GM19452 (cell line): ENCODE data around the gene SGMS1.

ENCODE experiments used
- ATAC-seq: cut with Tn5 transposase; IDR thresholded peaks from one replicate; pipeline ENCODE4 v1.9.1; 2021; ENCODE audit not compliant: unreplicated experiment

The SGMS1 gene

DNA sequence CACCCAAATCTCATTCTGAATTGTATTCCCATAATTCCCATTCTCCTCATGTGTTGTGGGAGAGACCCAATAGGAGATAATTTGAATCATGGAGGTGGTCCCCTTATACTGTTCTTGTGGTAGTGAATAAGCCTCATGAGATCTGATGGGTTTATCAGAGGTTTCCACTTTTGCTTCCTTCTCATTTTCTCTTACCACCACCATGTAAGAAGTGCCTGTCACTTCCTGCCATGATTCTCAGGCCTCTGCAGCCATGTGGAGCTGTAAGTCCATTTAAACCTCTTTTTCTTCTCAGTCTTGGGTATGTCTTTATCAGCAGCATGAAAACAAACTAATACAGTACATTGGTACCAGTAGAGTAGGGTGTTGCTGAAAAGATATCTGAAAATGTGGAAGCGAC is 274.2 kb downstream of the SGMS1 start:
- no peak for ATAC-seq

DNA sequence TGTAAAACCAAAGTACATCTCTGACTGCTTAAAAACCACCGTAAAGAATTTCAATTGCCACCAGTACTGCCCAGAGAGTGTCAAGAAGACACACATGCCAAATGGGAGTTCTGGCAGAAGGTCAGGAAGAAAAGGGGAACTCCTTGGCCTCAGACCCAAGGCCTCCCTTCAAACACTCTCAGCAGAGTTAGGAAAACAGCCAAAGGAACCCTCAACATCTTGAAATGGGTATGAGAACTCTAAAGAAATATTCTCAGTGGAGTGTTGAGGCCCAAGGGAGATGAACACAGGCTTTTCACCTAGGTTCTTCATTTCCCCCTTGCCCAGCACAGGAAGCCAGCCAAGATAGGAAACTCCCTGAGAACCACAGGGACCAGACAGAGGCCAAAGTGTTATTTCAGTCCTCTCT is 276.4 kb downstream of the SGMS1 start:
- peak; percentile 91 for ATAC-seq

DNA sequence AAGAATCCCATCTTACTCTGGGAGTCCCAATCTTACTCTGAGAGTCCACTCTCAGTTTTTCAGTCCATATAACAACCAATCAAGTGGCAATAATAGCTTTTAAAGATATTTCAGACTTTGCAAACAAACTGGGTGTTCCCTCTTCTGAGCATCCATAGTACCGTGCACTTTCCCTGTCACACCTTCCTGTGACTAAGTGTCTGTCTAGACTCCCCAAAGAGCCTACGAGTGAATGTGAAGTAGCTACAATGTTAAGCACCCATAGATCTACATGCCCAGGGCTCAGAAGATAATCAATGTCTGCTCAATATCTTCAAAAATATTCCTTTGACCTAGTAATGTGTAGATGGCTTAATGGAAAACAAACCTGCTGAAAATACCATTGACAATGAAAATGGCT is 276.8 kb downstream of the SGMS1 start:
- peak; percentile 8 for ATAC-seq

DNA sequence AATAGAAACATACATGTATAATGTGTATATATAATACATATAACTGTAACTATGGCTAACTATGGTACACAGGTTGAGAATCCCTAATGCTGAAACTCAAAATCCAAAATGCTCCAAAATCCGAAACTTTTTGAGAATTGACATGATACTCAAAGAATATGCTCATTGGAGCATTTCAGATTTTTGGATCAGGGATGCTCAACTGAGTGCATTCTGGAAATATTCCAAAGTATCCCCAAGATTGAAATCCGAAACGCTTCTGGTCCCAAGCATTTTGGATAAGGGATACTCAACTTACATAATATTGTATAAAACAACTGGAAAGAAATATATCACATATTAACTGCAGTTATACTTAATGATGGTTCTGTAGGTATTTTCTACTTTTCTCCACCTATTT is 278.2 kb downstream of the SGMS1 start:
- ATAC-seq, result no peak

DNA sequence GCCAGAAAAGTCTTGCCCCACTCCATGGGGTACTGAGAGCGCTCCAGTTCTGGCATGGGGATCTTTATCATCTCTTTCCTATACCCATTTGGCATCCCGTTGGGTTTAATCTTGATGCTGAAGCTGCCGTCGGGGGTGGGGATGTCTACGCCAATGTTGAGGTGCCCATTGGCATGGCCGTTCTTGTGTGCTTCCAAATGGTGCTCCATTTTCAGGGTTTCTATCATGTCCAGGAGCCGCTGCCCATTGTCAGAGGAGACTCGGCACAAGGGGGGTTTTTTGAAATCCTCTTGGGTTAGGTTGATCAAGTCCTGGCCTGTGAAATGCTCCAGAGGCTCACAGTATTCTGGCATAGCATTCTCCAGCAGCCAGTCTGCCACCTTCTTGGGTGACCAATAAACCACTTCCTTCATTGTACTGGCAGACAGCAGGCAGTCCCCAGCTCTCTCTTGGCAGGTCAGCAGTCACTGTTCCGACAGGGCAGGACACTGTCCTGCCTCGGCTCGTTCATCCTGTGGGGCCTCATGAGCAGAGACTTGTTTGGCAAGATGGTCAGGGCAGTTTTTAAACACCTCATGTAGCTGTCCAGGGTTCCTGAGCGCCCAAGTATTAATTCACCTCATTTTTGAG is 279.9 kb downstream of the SGMS1 start:
- ATAC-seq, result no peak

DNA sequence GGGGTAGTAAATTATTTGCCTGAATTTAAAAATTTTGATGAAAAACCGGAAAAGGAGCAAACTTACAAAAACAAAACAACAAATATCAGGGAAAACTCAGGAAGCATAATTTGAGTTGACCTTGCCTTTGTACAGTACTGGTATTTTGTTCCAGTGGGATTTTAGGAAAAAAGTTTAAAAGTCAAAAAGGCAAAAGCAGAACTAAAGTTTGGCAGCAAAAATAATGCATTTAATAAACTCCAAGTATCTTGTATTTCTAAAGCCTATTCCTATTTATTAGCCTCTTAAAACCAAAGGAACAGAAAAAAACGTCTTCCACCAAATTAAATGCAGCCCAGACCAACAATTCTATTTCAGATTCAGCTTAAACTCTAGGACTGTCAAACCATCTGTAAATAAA is 281.8 kb downstream of the SGMS1 start:
- no peak for ATAC-seq

DNA sequence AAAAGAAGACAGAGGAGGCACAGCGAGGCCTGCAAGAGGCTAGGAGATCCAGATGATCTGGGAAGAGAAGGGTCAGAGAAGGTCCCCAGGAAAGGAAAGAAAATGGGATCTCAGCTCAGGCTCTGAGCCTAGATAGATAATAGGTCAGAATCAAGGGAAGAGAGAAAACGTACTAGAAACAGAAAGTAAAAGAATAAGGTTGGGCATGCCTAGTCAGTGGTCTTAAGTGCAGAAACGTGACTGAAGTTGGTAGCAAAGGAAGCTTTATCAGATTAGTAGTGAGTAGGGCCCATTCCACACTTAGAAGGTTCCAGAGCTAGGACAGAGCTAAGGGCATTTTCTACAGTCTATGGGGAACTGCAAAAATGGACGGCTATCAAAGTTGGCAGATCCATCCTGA is 287.6 kb downstream of the SGMS1 start:
- no peak for ATAC-seq

DNA sequence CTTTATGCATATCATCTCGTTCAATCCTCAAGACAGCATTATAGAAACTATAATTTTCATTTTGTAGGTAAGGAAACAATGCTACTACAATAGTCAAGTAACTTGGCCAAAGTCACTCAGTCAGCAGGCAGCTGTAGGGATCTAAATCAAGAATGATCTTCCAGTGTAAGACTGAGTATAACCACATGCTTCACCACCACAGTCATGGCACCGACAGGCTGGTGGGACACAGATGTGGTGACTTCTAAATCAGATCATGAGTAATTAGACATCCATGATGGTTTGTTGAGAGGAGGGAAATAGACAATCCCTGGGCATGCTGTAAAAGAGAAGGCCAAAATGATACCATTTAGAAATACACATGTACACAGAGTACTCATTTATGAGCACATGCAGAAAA is 288.4 kb downstream of the SGMS1 start:
- ATAC-seq, result no peak

DNA sequence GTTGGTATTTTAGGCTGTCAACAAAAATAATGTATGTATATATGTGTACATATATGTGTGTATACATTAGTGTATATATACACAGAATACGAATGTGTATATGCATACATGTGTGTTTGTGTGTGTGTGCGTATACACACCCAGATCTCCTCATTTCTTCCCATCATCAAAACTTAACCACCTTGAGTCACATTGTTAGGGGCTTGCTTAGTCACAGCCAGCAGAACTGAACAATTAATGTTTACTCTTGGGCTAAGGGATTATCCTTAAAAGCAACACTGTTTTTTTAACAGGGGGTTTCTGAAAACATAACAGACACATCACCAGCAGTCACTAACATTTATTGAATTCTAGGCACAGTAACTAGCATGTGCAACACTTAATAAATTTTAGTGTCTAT is 289.5 kb downstream of the SGMS1 start:
- no peak for ATAC-seq

DNA sequence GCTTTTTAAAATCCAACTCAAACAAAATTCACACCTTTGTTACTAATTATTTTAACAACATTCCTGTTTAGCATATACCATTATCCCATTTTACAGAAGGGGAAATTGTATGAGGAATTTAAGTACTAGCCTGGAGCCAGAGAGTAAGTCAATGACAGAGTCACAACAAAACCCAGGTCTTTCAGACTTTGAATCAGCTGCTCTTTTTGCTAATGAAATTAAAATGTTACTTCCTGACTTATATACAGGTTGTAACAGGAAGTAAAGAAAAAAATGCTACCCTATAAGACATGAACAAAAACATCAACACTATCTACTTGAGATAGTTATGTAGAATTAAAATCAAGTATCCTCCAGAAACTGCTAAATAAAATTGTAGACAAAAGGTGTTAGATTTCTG is 289.9 kb downstream of the SGMS1 start:
- ATAC-seq, result no peak

DNA sequence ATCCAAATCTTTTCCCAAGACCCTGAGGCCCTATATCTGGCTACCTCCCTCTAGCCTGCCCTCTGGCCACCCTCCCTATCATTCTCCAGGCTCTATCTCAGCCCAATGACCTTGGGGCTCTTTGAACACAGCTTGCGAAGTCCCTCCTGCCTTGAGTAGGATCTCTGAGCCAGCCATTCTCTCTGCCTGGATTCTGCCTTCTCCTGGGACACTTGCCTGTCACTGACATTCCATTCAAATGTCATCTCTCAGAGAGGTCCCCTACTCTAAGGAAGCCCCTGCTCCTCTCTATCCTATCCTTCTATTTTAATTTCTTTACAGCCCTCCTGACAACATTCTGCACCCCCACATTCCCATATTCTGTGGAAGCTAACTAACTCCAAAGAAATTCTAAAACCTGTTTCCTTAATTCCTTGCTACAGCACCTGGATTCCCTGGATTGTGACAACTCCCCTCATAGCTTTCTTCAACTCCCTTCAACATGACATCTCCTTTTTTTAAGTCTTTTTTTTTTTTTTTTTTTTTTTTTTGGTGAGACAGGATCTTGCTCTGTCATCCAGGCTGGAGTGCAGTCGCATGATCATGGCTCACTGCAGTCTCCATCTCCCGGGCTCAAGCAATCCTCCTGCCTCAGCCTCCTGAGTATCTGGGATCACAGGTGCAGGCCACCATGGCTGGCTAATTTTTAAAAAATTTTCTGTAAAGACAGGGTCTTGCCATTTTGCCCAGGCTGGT is 291.5 kb downstream of the SGMS1 start:
- no peak for ATAC-seq

DNA sequence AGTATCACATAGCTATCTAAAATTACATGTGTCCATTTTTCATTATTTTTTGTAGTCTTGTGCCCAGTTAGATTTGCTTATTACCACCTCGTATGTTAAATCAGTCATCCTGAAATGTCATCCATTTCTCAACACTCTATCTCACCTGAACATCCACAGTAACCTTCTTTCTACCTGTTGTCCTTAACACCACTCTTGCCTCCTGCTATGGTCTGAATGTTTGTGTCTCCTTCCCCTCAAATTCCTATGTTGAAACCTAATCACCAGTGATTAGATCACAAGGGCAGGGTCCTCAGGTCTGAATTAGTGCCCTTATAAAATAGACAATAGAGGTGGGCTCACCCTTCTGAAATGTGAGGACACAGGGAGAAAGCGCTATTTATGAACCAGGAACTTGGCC is 292.3 kb downstream of the SGMS1 start:
- ATAC-seq, result no peak

DNA sequence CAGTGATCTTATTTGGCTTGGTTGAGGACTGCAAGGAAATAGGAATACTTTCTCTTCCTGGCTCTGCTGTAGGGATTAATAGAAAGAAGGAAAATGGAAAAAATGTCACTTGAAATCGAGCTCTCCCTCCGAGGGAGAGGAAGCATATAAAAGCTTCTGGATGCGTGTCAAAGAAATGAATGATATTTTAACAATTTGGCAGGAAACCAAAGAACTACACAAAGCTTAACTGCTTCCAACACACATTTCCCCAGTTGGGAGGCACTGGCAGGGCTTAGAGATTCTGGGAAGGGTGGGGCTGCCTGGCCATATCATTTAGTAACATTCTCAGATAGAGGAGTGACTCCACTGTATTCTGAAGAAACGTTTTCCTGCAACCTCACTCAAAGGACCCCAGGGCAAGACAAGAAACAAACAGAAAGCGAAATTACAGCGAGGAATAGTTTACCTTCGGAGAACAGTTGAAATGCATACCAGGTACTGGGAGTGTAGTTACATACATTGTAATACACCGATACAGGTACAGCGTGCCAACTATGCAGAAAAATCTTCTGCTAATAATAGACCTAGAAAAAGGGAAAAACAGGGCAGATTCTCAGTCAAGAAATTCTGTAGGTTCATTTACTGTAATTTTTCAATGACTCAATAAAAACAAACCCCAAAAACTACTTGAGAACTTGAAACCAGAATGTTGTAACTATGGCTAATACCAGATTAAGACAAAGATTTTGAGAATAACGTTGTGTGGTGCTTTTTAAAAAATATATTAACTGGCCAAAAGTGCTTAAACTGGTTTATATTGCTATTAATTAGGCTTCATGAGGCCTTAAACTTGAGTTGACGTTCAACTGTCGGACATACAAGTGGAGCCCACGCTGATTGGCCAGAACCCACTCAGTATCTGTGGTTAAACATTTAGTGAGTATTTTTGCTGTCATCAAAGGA is 296.7 kb downstream of the SGMS1 start:
- no peak for ATAC-seq

DNA sequence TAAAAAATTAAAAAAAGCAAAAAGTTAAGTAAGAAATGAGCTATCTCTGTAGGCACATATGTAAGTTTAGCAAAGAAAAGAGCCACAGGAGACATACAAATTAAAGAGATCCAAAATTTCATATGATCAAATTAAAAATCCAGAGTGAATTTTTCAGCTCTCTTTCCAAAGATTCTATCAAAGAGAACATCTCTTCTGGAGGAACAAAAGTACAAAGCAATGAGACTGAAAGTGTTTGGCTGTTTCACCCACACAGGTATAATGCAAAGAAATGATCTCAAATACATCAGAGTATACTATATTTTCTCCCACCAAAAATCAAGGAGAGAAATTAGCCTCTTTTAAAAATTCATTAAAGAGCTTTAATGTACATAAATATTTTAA is 297.6 kb downstream of the SGMS1 start:
- no peak for ATAC-seq

DNA sequence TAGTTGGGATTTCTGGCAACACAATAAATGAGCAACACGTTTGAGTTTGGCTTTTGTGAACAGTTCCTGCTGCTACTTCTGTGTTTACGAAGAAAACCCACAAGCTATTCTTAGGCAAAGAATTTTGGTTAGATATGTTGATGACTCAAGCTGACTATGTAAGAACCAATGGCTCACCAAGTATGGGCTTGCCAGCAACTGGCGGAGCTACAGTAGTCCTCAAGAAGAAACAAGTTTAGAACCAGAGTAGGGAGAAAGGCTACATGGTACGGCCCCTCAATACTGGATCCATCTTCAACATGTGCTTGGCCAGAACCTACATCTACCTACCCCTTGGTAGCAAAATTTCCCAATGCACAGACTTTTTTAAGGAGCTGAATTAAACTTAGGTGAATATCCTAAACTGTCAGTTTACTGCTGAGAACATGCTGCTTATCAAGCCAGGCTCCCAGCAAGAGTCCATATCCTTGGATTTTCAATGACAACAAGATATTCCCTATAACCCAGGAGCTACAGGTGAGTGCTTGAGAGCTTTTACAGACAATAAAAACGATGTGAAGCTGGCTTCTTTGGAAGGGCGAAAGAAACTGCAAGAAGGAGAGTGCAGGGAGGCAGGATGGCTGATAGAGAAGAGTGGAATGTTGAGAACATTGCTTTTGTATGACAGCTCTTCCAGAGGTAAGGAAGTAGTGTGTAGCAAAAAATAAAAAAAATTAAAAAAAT is 298.1 kb downstream of the SGMS1 start:
- peak; percentile 56 for ATAC-seq

DNA sequence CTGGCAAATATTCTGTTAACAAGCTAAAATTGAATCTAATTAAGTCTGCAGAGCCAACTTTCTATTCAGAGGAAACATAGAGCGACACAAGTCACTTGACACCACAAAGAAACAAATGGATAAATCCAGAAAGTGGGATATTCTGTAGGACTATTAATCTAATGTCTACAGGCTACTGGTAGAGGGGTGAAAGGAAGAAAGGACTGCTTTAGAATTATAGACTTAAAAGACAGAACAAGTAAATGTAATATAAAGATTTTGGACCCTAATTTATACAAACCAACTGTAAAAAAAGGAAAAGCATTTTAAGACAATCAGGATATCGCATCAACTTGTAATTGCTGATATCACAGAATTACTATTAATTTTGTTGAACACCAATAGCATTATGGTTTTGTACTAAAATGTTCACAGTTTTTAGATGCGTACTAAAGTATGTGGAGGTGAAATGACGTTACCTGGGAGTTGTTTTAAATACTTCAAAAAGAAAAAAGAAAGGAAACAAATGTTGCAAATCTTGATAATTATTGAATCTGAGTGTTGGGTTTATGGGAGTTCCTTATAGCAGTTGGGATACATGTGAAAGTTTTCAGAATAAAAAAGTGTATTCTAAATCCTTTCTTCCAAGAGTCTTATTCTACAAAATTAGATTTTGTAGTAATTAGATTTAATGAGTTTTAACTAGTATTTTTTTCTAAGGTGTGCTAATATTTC is 298.9 kb downstream of the SGMS1 start:
- ATAC-seq, result no peak

DNA sequence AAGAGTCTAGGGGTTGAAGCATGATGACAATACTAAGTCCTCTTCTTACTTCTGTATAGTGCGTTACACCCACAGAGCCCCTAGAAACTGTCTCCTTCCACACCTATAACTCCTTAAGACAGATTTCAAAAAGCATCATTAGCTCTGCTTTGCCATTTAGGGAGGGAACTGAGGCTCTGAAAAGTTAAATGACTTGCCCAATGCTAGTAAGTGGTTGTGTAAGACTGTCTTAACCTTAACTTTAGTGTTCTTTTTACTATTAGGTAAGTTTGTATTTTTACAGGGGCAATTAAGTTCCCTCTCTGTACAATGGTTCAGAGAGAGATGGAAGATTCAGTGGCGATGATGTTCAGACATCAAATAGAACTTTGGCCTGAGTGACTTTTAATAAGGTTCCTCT is 299.7 kb downstream of the SGMS1 start:
- ATAC-seq, result no peak

DNA sequence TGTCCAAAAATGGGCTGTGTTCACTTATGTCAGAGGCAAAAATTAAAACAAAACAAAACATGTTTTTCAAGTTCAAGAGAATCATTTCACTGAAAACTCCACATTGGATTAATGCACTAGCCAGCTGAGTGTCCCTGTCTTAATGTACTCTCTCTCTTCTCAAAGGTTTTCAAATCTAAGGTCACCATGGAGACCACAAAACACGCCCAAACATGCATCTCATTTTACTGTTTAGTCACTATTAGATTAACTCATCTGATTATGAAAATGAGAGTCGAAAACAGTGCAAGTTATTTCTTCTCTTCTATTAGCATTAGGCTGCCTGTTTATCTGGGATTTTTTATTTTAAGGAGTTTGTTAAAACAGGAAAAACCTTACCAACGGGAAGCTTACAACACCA is 301.7 kb downstream of the SGMS1 start:
- no peak for ATAC-seq

DNA sequence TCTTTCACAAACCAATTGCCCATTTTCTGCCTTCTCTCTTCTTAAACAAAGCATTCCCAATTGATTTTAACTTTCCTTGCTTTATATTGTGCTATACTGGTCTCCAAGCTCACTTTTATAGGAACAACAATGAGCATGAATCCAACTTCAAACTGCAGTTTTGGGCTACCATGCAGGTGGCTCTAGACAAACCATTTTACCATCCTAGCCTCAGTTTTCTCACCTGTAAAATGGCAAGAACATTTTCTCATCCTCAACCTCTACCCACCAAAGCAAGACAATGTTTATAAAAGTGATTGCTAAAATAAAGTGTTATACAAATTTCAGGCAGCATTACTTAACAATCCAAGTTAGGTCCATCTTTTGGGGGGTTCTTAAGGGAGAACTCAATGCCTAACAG is 305.6 kb downstream of the SGMS1 start:
- ATAC-seq, result no peak
